ENCODE measurements around the gene GKN2.

GRCh38 chr2:68946117-68946516 lies 6.6 kb downstream of the GKN2 start:
- TF ChIP-seq ZNF396 (CRISPR knock-in tag; IDR thresholded peaks at IDR 0.05; ENCODE audit: borderline replicate concordance) (no peak), ATF1 (CRISPR knock-in tag; IDR thresholded peaks at IDR 0.05) (no peak), CTCF (IDR thresholded peaks at IDR 0.05) (no peak), E2F5 (CRISPR knock-in tag; IDR thresholded peaks at IDR 0.05) (no peak), ETV6 (CRISPR knock-in tag; IDR thresholded peaks at IDR 0.05) (no peak), FOXP1 (CRISPR knock-in tag; IDR thresholded peaks at IDR 0.05; ENCODE audit: borderline replicate concordance) (no peak), FOXP4 (CRISPR knock-in tag; IDR thresholded peaks at IDR 0.05) (no peak), MAX (CRISPR knock-in tag; IDR thresholded peaks at IDR 0.05) (no peak), NR3C1 (CRISPR knock-in tag; conservative IDR thresholded peaks at IDR 0.05; ENCODE audit: low read depth) (no peak), ATF3 (CRISPR knock-in tag; conservative IDR thresholded peaks at IDR 0.05) (no peak)

Data from WTC11 (cell line).